G401.6 (cell line): ENCODE data around the gene ZNF239.
"Not testable (repeated sequence)": the region's sequence is repeated elsewhere in the genome, so short reads cannot be mapped to it uniquely, and the experiment has no call there.

Source experiments
- FAIRE-seq: peaks from 2 replicates; lab custom pipeline; 2012; peaks lifted over from hg19 to GRCh38; lab: Jason Lieb, UNC

ZNF239 gene

GRCh38 chr10:43576580-43576979 lies 2.2 kb upstream of the ZNF239 start:
- FAIRE-seq: no peak

GRCh38 chr10:43576062-43576461 lies 1.6 kb upstream of the ZNF239 start:
- FAIRE-seq: no peak

DNA sequence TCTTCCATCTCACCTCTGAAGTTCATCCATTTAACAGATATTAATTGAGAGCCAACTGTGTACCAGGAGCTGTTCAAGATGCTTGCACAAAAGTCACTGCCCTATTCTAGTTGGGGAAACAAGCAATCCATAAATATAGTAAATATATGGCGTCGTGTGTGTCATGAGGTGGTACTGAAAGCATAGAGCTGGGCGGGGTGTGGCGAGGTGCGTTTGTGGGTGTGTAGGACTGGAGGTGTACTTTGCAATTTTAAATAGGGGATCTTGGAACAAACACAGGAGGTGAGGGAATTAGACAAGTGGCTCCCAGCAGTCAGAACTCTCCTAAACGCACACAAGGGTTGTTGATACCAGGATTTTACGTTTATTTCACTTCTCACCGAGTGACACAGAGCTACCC lies 490 bp upstream of the ZNF239 start:
- no peak for FAIRE-seq

GRCh38 chr10:43573250-43574000 lies 991 bp downstream of the ZNF239 start:
- FAIRE-seq: no peak

- FAIRE-seq: no peak
These were observed 3.4 kb downstream of the ZNF239 start for GRCh38 chr10:43570971-43571370.

GRCh38 chr10:43569681-43570080 lies 4.7 kb downstream of the ZNF239 start:
- no peak for FAIRE-seq

GRCh38 chr10:43557214-43557613 lies 17.2 kb downstream of the ZNF239 start:
- FAIRE-seq: no peak

DNA sequence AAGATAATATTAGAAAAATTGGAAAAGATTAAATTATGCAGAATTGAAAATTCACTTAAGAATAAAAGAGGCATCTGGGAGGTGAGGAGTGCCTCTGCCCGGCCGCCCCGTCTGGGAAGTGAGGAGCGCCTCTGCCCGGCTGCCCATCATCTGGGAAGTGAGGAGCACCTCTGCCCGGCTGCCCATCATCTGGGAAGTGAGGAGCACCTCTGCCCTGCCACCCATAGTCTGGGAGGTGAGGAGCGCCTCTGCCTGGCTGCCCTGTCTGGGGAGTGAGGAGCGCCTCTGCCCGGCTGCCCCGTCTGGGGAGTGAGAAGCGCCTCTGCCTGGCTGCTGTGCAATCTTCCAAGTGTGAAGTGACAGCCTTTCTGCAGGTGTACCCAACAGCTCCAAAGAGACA lies 30.7 kb downstream of the ZNF239 start:
- FAIRE-seq: not testable (repeated sequence)

- no peak for FAIRE-seq
These were observed 49.8 kb downstream of the ZNF239 start for GRCh38 chr10:43524434-43525247.
